Neutrophil (primary cell): ENCODE data around the gene REPIN1.

ENCODE experiments used
- H3K27ac ChIP-seq: fragments of 200-600 bp; sonication (generic); 2 replicates; pipeline ENCODE4 v1.5.1; 2016; ENCODE audit warnings: mild to moderate bottlenecking, moderate library complexity
- H3K27me3 ChIP-seq: fragments of 200-600 bp; sonication (generic); 2 replicates; pipeline ENCODE4 v1.6.0; 2016; ENCODE audit warnings: mild to moderate bottlenecking
- H3K36me3 ChIP-seq: fragments of 200-600 bp; sonication (generic); 2 replicates; pipeline ENCODE4 v1.5.1; 2017
- H3K4me1 ChIP-seq, 2 experiments: fragments of 200-600 bp in 1 of 2; sonication (generic) in 1 of 2; 1 replicate in 1 of 2; 2 replicates in 1 of 2; pipeline versions ENCODE4 v1.5.1 to v1.6.1; 2013 to 2016; ENCODE audit warnings: low read depth in 1 of 2, low read length in 1 of 2, mild to moderate bottlenecking in 1 of 2, moderate library complexity in 1 of 2; ENCODE audit not compliant: control insufficient read depth in 1 of 2, insufficient read depth in 1 of 2
- H3K4me3 ChIP-seq, 2 experiments: fragments of 200-600 bp in 1 of 2; sonication (generic) in 1 of 2; 1 replicate in 1 of 2; 2 replicates in 1 of 2; pipeline ENCODE4 v1.5.1; 2013 to 2016; ENCODE audit warnings: low read depth in 1 of 2, low read length in 1 of 2, mild to moderate bottlenecking in 1 of 2, moderate library complexity in 1 of 2
- H3K9me3 ChIP-seq: fragments of 200-600 bp; sonication (generic); 2 replicates; pipeline ENCODE4 v1.5.1; 2016
- TF ChIP-seq, protein P1 (sequence below): fragments of 200-600 bp; sonication (generic); IDR thresholded peaks from 2 replicates; pipeline ENCODE4 v1.5.1; 2016; ENCODE audit warnings: antibody characterized with exemption

Gene REPIN1

DNA sequence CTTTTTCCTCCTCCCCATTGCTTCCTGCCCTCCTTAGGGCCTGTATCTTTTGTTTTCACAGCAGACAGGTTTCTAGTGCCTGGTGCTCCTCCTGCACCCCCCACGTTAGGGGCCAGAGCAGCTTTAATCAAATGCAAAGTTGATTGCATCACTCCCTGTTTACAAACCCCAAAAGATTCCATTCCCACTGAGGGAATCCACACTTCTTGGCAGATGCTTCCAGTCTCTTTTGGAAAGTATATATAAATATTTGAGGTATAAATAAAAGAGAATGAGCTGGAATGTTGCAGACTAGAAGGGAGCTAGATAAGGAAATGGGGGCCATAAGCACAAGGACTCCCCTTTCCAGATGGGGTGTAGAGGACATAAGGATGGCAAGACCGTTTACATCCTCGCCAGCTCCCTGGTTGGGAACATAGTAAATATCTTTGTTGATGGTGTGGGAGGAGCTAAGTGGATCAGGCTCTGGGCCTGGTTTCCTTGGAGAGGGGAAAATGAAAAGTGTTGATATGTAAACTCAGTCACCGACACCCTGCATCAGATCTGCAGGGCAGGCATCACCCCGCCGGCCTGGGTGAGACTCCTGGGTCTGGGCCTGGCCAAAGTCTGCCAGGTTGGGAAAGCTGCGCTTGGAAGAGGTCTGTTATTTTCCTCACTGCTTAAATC lies 33.4 kb upstream of the REPIN1 start:
- Histone ChIP-seq H3K27ac (no peak overlapping the region), H3K27me3 (peaks cover 17% of the 10 kb centered on the region), H3K4me1 (no peaks in the 10 kb centered on the region), H3K4me3 (no peak overlapping the region), H3K36me3 (peaks cover 79% of the 10 kb centered on the region), H3K9me3 (no peaks in the 10 kb centered on the region)
- TF ChIP-seq, protein P1, sequence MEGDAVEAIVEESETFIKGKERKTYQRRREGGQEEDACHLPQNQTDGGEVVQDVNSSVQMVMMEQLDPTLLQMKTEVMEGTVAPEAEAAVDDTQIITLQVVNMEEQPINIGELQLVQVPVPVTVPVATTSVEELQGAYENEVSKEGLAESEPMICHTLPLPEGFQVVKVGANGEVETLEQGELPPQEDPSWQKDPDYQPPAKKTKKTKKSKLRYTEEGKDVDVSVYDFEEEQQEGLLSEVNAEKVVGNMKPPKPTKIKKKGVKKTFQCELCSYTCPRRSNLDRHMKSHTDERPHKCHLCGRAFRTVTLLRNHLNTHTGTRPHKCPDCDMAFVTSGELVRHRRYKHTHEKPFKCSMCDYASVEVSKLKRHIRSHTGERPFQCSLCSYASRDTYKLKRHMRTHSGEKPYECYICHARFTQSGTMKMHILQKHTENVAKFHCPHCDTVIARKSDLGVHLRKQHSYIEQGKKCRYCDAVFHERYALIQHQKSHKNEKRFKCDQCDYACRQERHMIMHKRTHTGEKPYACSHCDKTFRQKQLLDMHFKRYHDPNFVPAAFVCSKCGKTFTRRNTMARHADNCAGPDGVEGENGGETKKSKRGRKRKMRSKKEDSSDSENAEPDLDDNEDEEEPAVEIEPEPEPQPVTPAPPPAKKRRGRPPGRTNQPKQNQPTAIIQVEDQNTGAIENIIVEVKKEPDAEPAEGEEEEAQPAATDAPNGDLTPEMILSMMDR = no peak

DNA sequence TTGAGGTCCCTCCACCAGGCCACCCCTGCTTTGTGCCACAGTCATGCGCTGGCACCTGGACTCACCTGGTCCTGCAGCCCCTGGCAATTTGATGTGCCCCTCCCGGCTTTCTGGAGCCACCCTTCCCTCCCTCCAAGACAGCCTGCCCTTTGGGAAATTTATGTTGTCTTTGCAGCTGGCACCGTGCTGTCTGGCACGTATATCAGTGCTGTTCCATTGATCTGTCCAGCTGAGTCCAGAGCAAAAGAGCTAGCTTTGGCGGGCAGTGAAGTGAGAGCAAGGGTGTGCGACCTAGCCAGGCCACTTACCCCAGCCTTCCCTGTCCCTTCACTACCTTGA lies 32.9 kb upstream of the REPIN1 start:
- peaks cover 0 to 2% of the 10 kb centered on the region in 2 experiments for H3K4me1 ChIP-seq
- no peak overlapping the region for H3K4me3 ChIP-seq
- peaks cover 74% of the 10 kb centered on the region for H3K36me3 ChIP-seq
- H3K27ac ChIP-seq = no peak overlapping the region
- no peaks in the 10 kb centered on the region for H3K9me3 ChIP-seq
- H3K27me3 ChIP-seq = peaks cover 22% of the 10 kb centered on the region
- TF ChIP-seq, protein P1 = no peak

DNA sequence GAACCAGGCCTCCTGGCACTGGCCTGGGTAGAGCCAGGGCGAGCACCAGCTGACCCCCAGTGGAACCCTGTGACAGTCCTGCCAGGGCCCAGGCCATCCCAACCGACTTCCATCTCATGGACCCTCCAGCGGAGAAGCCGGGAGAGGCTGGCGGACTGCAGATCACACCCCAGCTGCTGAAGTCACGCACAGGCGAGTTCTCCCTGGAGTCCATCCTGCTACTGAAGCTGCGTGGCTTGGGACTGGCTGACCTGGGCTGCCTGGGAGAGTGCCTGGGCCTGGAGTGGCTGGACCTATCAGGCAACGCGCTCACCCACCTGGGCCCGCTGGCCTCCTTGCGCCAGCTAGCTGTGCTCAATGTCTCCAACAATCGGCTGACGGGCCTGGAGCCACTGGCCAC lies 31.9 kb upstream of the REPIN1 start:
- H3K4me1 ChIP-seq = peaks cover 0 to 6% of the 10 kb centered on the region in 2 experiments
- H3K9me3 ChIP-seq = no peaks in the 10 kb centered on the region
- H3K36me3 ChIP-seq = peaks cover 64% of the 10 kb centered on the region
- H3K4me3 ChIP-seq = no peak overlapping the region
- TF ChIP-seq, protein P1 = no peak
- H3K27me3 ChIP-seq = peaks cover 32% of the 10 kb centered on the region
- H3K27ac ChIP-seq = no peak overlapping the region

DNA sequence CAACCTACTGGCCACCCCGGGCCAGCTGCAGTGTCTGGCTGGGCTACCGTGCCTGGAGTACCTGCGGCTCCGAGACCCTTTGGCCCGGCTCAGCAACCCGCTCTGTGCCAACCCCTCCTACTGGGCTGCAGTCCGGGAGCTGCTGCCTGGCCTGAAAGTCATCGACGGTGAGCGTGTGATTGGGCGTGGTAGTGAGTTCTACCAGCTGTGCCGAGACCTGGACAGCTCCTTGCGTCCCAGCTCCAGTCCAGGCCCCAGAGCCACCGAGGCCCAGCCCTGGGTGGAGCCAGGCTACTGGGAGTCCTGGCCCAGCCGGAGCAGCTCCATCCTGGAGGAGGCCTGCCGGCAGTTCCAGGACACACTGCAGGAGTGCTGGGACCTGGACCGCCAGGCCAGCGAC lies 31.4 kb upstream of the REPIN1 start:
- TF ChIP-seq, protein P1 = no peak
- Histone ChIP-seq H3K4me3 (no peak overlapping the region), H3K36me3 (peaks cover 60% of the 10 kb centered on the region), H3K4me1 (peaks cover 0 to 6% of the 10 kb centered on the region in 2 experiments), H3K27me3 (peaks cover 37% of the 10 kb centered on the region), H3K27ac (no peak overlapping the region), H3K9me3 (no peaks in the 10 kb centered on the region)

DNA sequence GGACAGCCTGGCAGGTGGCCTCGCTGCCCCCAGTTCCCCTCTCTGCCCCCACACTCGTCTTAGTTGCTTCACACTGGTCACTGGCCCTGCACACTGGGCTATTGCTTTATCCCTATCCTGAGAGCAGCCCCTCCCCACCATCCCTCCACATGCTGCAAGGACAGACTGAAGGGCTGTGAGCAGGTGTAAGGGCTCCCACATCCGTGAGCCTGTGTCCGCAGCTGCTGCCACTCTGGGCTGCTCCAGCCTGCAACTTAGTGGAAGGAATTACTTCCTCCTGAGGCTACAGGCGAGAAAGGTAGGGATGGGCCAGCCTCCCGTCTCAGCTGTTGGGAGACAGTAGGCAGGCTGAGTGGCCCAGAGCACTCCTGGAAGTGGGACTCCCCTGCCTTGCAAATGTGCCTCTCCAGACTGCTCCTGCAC lies 31.0 kb upstream of the REPIN1 start:
- Histone ChIP-seq H3K27ac (no peak overlapping the region), H3K36me3 (peaks cover 59% of the 10 kb centered on the region), H3K4me3 (no peak overlapping the region), H3K9me3 (no peaks in the 10 kb centered on the region), H3K4me1 (peaks cover 0 to 6% of the 10 kb centered on the region in 2 experiments), H3K27me3 (peaks cover 42% of the 10 kb centered on the region)
- TF ChIP-seq, protein P1 = no peak
